Prostate gland (tissue), 1 donor: ENCODE data around the gene PIEZO2.

Experiments
- POLR2A ChIP-seq: fragments of 450-650 bp; IDR thresholded peaks from one replicate; pipeline ENCODE4 v1.6.1; 2016; ENCODE audit warnings: antibody characterized with exemption, mild to moderate bottlenecking
- POLR2AphosphoS5 ChIP-seq: sonication (generic); formaldehyde crosslinking; IDR thresholded peaks from one replicate; pipeline ENCODE4 v1.6.1; 2017; ENCODE audit warnings: antibody characterized with exemption

DNA sequence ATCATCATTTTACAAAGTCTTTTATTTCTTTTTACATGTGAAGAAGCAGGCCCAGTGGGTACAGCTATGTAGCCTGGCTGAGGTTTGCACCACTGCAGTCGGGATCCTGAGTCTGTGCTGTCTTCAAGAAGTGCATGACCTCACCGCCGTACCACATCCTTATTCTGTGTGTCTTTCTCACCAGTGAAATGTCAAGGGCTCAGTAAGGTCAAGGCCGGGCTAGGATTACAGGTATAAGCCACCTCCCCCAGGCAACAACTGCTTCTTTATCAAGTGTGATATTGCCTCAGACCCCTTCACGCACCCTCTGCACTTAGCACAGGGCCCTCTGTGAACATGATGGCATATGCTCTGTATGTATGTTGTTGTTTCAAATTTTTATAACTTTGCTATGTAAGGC, 76.7 kb downstream of the PIEZO2 start:
- TF ChIP-seq POLR2AphosphoS5: no peak
- TF ChIP-seq POLR2A: no peak
